GM19468 (cell line): ENCODE data around the gene TBC1D13.
"Not testable (repeated sequence)": the region's sequence is repeated elsewhere in the genome, so short reads cannot be mapped to it uniquely, and the experiment has no call there.

ENCODE experiments used
- ATAC-seq: cut with Tn5 transposase; IDR thresholded peaks from one replicate; pipeline ENCODE4 v1.9.1; 2021; ENCODE audit warnings: mild to moderate bottlenecking, moderate library complexity, moderate number of reproducible peaks; ENCODE audit not compliant: unreplicated experiment; ENCODE audit errors: extremely low read depth

The TBC1D13 gene

DNA sequence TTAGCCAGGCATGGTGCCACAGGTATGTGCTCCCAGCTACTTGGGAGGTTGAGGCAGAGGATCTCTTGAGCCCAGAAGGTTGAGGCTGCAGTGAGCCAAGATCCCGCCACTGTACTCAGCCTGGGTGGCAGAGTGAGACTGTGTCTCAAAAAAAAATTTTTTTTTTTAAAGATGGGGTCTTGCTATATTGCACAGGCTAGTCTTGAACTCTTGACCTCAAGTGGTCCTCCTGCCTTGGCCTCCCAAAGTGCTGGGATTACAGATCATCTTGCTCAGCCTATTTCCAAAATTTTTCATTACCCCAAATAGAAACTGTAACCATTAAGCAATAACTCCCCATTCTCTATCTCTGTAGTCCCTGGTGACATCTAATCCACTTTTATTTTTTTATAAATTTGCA is 4.4 kb upstream of the TBC1D13 start:
- ATAC-seq = no peak

DNA sequence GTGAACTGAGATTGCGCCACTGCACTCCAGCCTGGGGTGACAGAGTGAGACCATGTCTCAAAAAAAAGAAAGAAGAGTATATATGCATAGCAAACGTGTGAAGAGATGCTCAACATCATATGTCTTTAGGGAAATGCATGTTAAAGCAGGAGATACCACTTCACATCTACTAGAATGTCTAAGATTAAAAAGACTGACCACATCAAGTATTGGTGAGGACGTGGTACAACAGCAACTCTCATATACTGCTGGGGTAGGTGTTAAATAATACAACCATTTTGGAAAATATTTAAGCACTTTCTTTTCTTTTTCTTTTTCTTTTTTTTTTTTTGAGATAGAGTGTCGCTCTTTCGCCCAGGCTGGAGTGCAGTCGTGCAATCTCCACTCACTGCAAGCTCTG is 1.6 kb upstream of the TBC1D13 start:
- no peak for ATAC-seq

DNA sequence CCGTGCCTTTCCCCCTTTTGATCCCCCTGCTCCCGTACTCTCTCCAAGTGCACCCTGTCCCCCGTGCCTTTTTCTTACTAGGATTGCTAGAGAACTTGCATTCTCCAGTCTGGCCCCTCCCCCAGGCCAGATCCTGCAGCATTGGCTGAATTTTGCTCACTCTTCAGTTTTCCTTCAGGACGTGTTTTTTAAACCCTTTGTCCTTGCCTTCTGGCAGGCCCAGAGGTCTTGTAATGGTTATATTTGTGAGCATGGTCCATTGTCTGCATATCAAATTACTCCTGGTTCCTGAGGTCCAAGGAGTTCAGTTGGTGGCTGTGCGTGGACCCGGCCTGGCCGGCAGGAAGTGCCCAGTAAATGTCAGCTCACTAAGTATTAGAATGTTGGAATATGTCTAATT is 606 bp downstream of the TBC1D13 start:
- no peak for ATAC-seq

DNA sequence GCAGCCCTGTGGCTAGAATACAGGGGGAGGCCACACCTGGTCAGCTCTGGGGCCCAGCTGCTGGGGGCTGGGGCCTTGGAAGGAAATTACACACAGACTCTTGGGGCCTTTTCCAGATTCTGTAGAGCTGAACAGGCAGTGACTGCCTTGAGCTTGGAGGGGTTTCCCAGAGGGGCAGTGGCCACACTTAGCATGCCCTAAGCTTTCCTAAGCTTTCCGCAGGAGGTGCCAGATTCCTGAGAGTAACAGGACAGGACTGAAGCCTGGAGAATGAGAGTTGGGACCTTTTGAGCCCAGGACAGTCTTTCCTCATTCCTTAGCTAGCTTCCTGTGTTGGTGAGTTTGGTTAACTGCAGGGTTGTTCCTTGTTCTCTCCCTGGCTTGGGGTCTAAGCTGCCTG is 1.4 kb downstream of the TBC1D13 start:
- no peak for ATAC-seq

DNA sequence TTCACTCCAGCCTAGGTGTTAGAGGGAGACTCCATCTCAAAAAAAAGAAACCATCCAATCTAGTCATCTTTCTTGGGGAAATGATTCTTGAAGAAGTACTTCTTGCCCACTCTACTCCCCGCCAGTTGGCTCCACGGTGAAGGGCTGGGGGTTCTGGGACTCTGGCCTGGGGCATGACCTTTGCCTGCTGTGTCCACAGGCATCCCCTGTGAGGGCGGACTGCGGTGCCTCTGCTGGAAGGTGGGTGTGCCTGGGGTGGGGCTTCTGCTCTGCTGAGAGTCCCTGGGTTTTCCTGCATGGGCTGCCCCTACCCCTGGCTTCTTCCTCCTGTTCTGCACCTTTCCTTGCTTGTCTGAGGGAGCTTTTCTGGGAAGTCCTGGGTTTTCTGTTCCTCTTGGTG is 3.5 kb downstream of the TBC1D13 start:
- no peak for ATAC-seq

DNA sequence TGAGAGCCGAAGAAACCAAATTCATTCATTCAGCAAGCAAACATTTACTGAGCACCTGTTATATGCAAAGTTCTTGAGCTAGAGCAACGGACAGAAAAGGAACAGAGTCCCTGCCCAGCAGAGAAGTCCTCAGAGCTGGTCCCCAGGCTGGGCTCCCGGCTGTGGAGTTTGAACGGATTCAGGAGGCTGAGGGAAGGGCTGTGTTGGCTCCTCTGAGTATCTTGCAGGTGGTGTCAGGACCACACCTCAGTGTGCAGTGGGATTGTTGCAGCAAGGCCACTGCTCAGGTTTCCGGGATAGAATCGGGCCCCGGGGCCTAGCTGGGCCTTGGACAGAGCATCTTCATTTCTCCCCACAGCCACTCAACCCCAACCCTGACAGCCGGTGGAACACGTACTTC is 5.1 kb downstream of the TBC1D13 start:
- no peak for ATAC-seq

DNA sequence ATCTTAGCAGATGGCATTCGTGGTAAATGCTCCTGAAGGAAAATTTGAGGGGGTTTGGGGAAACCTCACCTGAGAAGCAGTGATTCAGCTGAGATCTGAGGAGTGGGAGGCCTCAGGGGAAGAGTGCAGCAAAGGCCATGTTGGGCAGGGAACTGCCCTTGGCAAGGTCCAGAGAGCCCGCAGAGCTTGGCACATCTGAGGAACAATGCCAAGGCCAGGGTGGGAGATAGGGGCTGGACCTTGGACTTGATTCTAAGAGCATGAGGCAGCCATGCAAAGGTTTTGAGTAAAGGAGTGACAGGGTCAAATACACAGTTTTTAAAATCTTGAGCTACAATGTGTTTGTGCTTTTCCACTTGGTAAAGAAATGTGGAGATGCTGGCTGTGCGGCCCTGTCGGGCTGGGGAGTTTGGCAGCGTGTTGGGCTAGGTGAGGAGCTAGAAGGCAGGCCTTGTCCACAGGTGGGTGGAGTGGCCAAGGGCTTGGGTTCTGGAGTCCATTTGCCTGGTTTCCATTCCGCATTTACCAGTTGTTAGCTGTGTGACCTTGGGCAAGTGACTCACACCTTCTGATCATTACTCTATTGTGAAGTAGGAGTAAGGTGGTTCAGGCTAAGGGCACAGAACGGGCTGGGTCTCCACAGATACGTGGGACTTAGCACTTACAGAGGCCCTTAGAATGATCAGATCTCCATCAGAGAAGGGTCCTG is 6.1 kb downstream of the TBC1D13 start:
- ATAC-seq = no peak

DNA sequence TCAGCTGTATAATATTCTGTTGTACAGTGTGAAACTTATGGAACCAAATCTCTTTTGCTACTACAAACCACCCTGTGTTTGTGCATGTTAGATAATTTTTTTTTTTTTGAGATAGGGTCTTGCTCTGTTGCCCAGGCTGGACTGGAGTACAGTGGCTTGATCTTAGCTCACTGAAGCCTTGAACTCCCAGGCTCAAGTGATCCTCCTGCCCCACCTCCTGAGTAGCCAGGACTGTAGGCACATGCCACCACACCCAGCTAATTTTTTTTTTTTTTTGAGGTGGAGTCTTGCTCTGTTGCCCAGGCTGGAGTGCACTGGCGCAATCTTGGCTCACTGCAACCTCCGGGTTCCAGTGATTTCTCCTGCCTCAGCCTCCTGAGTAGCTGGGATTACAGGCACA is 7.9 kb downstream of the TBC1D13 start:
- ATAC-seq = not testable (repeated sequence)

DNA sequence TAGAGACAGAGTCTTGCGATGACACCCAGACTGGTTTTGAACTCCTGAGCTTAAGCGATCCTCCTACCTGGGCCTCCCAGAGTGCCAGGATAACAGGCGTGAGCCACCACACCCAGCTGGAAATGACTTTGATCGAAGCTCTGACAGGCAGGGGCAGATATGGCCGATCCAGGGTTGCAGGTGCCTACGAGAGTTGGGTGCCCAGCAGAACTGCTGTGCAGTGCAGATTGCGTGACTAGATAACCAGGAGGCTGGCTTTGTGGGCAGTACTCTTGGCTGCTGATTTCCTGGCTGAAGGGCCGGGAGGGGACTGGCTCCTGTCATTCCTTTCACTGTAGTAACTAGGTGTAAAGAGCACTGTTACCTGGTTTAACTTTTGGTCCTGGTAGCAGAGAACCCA is 11.8 kb downstream of the TBC1D13 start:
- no peak for ATAC-seq

DNA sequence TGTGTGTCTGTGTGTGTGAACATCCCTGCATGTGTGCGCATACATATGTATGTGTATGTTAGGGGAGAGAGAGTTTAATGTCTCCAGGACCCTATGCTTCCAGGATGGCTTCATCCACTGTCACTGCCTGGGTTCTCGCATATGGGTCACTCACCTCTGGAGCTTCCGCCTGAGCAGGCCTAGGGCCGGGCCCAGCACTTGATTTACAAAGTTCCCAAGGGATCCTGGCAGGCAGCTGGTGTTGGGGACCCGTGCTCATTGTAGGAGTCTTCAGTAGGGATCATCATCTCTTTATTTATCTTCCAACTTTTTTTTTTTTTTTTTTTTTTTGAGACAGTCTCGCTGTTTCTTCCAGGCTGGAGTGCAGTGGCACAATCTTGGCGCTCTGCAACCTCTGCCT is 13.0 kb downstream of the TBC1D13 start:
- no peak for ATAC-seq

DNA sequence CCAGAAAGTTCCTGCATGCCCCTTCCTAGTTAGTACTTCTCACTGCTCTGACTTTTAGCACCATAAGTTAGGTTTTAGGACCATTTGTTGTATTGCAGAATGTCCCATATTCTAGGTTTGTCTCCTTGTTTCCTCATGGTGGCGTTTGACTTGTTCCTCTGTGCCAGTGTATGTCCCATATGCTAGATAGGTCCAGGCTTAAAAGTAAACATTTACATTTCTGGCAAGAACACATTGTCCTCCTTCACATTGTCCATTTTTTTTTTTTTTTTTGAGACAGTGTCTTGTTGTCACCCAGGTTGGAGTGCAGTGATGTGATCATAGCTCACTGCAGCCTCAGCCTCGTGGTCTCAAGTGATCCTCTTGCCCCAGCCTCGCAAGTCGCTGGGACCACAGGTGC is 15.4 kb downstream of the TBC1D13 start:
- ATAC-seq = no peak

DNA sequence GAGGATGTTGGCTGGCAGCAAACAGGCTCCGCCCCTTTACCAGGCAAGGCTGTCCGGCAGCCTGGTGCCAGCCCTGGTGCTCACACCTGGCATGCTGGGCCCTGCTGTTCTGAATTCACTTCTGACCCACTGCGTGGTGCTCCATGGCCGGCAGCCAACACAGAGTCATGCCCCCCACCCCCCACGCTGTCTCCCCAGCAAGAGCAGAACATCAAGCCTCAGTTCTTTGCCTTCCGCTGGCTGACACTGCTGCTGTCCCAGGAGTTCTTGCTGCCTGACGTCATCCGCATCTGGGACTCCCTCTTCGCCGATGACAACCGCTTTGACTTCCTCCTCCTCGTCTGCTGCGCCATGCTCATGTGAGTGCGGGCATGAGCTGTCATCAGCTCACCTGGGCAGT is 18.6 kb downstream of the TBC1D13 start:
- no peak for ATAC-seq

DNA sequence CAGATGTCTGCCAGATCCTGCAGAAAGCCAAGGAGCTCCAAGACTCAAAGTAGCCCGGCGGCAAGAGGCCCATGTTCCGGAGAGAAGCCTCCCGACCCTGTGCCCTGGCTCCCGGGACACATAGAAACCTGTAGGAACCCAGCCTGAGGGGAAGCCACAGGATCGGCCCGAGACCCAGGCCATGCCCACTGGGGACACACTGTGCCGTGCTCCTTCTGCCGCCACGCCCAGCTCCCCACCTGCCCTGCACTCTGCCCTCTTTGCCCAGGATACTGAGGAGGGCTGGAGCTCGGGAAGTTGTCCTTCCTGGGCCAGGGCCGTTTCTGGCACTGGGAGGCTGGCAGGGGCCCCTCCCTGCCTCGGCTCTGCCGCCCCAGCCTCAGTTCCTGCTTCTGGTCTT is 20.8 kb downstream of the TBC1D13 start:
- no peak for ATAC-seq

DNA sequence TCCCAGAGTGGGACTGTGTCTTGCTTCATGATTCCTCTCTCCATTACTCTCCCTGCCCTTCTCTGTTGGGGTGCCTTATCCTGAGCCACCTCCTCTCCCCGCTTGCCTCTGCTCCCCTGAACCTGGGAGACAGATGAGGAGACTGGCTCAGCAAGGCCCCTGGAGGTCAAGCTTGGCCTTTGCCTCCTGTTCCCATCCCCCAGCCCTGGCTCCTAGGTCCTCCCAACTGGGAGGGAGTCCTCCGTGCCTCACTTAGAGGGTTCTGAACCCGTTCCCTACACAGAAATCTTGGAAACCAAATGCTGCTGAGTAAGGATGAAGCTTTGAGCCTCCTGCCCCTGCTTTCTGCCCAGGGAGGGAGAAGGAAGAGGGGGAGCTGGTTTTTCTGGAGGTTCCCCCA is 21.5 kb downstream of the TBC1D13 start:
- ATAC-seq = no peak

DNA sequence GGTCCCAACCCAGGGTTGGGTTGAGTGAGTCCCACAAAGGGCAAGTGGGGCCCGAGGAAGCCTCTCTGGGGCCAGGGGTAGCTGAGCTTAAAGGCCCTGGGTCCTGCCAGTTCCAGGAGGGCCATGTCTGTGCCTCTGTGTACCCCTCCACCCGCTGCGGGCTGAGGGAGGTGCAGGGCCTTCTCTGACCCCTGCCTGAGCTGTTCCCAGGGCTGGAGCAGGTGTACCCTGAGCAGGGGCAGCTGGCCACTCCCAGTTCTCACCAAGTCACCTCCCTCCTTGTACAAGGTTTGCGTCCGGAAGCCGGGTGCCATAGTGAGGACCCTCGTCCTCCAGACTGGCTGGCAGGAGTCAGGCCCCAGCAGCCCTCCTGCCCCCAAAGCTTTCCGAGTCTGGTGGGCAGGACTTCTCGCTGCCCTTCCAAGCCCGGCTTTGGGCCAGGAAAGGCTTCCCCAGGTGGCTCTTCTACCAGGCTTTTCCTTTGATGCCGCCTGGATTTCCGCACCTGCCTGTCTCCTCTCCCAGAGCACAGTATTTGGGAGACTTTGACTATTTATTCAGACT is 22.1 kb downstream of the TBC1D13 start:
- ATAC-seq = no peak

DNA sequence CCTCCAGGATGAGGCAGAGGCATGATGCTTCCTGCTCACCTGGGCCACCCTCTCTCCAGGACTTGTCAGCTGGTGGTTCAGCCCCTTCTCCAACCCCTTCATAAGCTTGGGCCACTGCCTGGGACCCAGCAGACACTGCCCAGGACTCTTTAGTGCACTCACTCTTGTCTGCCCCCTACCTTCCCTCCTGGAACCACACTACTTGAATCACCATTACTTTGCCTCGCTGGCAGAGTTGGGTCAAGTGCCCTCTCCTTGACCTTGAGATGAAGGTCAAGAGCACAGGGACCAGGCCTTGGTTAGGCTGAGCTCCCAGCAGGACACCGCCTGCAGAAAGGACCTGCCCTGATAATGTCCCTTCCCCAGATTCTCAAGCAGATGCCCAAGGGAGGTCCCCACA is 22.8 kb downstream of the TBC1D13 start:
- ATAC-seq = no peak

DNA sequence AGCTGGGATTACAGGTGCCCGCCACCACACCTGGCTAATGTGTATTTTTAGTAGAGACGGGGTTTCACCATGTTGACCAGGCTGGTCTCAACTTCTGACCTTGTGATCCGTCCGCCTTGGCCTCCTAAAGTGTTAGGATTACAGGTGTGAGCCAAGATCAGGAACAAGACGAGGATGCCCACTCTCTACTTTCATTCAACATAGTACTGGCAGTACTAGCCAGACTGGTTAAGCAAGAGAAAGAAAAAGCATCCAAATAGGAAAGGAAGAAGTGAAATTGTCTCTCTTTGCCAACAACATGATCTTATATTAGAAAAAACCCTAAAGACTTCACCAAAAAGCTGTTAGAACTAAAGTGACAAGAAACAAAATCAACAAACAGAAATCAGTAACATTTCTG is 23.8 kb downstream of the TBC1D13 start:
- no peak for ATAC-seq

DNA sequence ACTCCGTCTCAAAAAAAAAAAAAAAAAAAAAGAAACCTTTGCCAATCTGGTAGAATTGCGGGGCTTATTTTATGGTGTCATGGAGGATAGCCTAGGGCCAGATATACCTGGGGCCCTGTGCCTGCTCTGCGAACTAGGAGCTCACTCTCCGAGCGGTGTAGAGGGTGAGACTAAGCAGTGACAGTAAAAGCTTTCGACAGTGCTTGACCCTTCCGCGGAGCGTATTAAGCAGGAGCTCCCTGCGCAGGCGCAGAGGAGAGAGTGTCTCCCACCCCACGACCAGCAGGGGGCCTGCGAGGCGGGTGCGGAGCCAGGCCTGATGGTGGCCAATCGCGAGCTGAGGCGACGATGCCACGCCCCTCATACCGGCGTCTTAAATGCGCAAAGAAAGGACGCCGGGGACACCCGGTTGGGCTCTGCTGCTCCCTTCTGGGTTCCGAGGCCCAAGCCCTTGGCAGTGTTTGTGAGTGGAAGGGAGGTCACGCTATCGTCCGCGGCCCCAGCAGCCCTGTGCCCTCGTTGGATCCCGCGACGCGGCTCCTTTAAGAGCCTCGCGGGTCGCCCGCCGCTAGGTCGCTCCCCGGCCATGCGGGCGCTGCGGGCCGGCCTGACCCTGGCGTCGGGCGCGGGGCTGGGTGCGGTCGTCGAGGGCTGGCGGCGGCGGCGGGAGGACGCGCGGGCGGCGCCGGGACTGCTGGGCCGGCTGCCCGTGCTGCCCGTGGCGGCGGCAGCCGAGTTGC is 31.2 kb downstream of the TBC1D13 start, which contains the start of gene ENDOG:
ENDOG (plus strand) TSS at position 402 of the 740 bp plus-strand sequence; CDS start at position 587, 185 bp downstream.
- peak; percentile 68 for ATAC-seq

DNA sequence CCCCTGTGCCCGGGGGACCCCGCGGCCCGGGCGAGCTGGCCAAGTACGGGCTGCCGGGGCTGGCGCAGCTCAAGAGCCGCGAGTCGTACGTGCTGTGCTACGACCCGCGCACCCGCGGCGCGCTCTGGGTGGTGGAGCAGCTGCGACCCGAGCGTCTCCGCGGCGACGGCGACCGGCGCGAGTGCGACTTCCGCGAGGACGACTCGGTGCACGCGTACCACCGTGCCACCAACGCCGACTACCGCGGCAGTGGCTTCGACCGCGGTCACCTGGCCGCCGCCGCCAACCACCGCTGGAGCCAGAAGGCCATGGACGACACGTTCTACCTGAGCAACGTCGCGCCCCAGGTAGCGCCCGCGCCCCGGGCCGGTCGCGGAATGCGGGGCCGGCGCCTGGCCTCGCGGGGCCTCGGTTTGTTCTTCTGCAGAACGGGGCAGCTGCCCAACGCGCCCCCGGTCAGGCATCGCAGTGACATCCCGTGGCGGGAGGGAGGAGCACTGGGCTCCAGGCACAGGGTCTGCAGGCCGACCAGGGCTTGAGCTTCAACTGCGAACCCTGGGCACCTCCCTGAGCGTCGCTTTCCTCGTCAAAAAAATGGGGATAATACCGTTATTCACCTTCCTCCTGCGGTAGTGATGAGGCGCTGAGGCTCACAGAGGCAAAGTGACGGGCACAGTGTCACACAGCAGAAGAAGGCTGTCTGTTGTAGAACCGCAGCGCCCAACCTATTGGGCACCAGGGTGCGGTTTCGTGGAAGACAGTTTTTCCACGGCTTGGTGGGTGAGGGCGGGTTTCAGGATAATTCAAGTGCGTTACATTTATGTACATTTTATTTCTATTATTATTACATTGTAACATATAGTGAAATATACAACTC is 32.0 kb downstream of the TBC1D13 start:
- peak; percentile 1 for ATAC-seq
